OCI-LY3 (cell line): ENCODE measurements around the gene GON4L.
"Not testable (repeated sequence)": the region's sequence is repeated elsewhere in the genome, so short reads cannot be mapped to it uniquely, and the experiment has no call there.

ENCODE experiments used
- H2AFZ ChIP-seq: fragments of 200-600, 300-600 bp; shearing (Covaris generic); 2 replicates; pipeline ENCODE4 v1.6.0; 2014; ENCODE audit warnings: antibody characterized with exemption, low read depth, low read length
- H3K27ac ChIP-seq: fragments of 200-600, 300-600 bp; sonication (generic); 2 replicates; pipeline ENCODE4 v1.5.1; 2014; ENCODE audit warnings: mild to moderate bottlenecking, low read length, moderate library complexity, mixed read lengths
- H3K27me3 ChIP-seq: fragments of 200-600, 300-600 bp; sonication (generic); 2 replicates; pipeline ENCODE4 v1.6.1; 2014; ENCODE audit warnings: low read depth, low read length, mixed read lengths
- H3K36me3 ChIP-seq: fragments of 200-600, 300-600 bp; sonication (generic); replicated peaks from 2 replicates; pipeline ENCODE3; 2014; ENCODE audit warnings: low read depth, low read length, mixed read lengths
- H3K4me1 ChIP-seq: fragments of 300-600, 200-600 bp; sonication (generic); 2 replicates; pipeline ENCODE4 v1.6.1; 2014; ENCODE audit warnings: low read length, mixed read lengths
- H3K4me2 ChIP-seq: fragments of 200-600, 300-600 bp; sonication (generic); 2 replicates; pipeline ENCODE4 v1.6.1; 2014; ENCODE audit warnings: low read length, mixed read lengths
- H3K4me3 ChIP-seq: fragments of 300-600, 200-600 bp; sonication (generic); 2 replicates; pipeline ENCODE4 v1.5.1; 2014; ENCODE audit warnings: antibody characterized with exemption, mild to moderate bottlenecking, low read length, moderate library complexity
- H3K79me2 ChIP-seq: fragments of 300-600, 200-600 bp; shearing (Covaris generic); 2 replicates; pipeline ENCODE4 v1.6.1; 2014; ENCODE audit warnings: mild to moderate bottlenecking, low read length, mixed read lengths
- H3K9ac ChIP-seq: fragments of 300-600, 200-600 bp; shearing (Covaris generic); 2 replicates; pipeline ENCODE4 v1.6.0; 2014; ENCODE audit warnings: mild to moderate bottlenecking, low read length, moderate library complexity
- H3K9me3 ChIP-seq: fragments of 200-600, 300-600 bp; shearing (Covaris generic); 2 replicates; pipeline ENCODE4 v1.6.1; 2014; ENCODE audit warnings: low read length, mixed read lengths; ENCODE audit not compliant: insufficient read depth
- H4K20me1 ChIP-seq: fragments of 200-600, 300-600 bp; sonication (generic); 2 replicates; pipeline ENCODE4 v1.6.1; 2016; ENCODE audit warnings: low read length, mixed read lengths; ENCODE audit not compliant: insufficient read depth
- CTCF ChIP-seq: fragments of 200-600, 300-600 bp; sonication (generic); IDR thresholded peaks from 2 replicates; pipeline ENCODE4 v1.5.1; 2014; ENCODE audit warnings: antibody characterized with exemption, low read length, low read depth
- EZH2phosphoT487 ChIP-seq: fragments of 200-600 bp; shearing (Covaris generic); IDR thresholded peaks from 2 replicates; pipeline ENCODE4 v1.6.1; 2018; ENCODE audit warnings: antibody characterized with exemption, mixed run types, low read depth

Gene GON4L

DNA sequence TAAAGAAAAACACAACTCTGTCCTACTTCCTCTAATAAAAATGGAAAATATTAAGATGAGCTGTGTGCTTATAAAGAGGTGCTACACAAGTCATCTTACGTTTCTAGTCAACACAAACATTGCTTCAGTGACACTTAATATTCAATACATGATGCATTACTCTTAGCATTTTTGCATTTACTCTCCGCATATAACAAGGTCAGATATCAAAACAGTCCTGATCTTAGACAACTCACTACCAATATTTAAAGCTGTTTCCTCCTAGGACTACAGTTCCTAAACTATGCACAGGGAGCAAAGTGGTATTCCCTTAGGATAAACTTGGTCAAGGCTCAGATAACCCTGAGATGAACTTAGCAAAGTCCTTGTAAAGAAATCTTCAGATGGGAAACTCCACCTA lies 41.9 kb upstream of the GON4L start:
- Histone ChIP-seq H3K9me3 (no peaks in the 10 kb centered on the region), H4K20me1 (no peaks in the 10 kb centered on the region), H3K4me2 (no peak overlapping the region), H3K4me1 (no peaks in the 10 kb centered on the region), H3K79me2 (no peaks in the 10 kb centered on the region), H3K27me3 (no peaks in the 10 kb centered on the region), H3K9ac (no peak overlapping the region), H3K36me3 (peaks cover 38% of the 10 kb centered on the region), H3K27ac (no peak overlapping the region), H3K4me3 (no peak overlapping the region), H2AFZ (no peak overlapping the region)
- TF ChIP-seq EZH2phosphoT487: no peak
- TF ChIP-seq CTCF: no peak

GRCh38 chr1:155897746-155898145 lies 40.7 kb upstream of the GON4L start:
- Histone ChIP-seq H3K36me3 (peaks cover 34% of the 10 kb centered on the region), H3K4me3 (no peak overlapping the region), H3K4me1 (no peaks in the 10 kb centered on the region), H3K9me3 (no peaks in the 10 kb centered on the region), H4K20me1 (peaks cover 4% of the 10 kb centered on the region; the same call in 1 of the 2 replicates), H3K79me2 (no peaks in the 10 kb centered on the region), H3K4me2 (no peak overlapping the region), H2AFZ (no peak overlapping the region), H3K27ac (no peak overlapping the region), H3K27me3 (no peaks in the 10 kb centered on the region), H3K9ac (no peak overlapping the region)
- TF ChIP-seq EZH2phosphoT487 (no peak), CTCF (no peak)

DNA sequence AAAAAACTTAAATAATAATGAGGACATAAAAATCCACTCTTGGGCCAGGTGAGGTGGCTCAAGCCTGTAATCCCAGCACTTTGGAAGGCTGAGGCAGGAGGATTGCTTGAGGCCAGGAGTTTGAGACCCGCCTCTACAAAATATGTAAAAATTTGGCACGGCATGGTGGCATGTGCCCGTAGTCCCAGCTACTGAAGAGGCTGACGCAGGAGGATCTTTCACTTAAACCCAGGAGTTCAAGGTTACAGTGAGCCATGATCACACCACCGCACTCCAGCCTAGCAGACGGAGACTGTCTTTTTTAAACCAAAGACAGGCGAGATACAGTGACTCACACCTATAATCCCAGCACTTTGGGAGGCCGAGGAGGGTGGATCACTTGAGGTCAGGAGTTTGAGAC lies 39.5 kb upstream of the GON4L start:
- not testable (repeated sequence) for H3K79me2 ChIP-seq
- H3K36me3 ChIP-seq: peaks cover 34% of the 10 kb centered on the region

DNA sequence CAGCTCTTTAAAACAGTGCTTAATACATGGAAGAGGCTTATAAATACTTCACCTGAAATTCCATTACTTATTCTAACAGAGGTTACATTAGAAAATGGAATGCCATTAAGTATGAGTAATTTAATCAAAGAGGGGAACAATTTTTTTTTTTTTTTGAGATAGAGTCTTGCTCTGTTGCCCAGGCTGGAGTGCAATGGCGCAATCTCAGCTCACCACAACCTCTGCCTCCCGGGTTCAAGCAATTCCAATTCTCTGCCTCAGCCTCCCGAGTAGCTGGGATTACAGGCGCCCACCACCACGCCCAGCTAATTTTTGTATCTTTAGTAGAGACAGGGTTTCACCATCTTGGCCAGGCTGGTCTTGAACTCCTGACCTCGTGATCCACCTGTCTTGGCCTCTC lies 38.6 kb upstream of the GON4L start:
- not testable (repeated sequence) for H3K27ac ChIP-seq, H3K4me3 ChIP-seq, H3K4me1 ChIP-seq, H3K79me2 ChIP-seq, H3K4me2 ChIP-seq, H3K9ac ChIP-seq, H3K9me3 ChIP-seq, H4K20me1 ChIP-seq, H2AFZ ChIP-seq, H3K27me3 ChIP-seq
- peaks cover 33% of the 10 kb centered on the region for H3K36me3 ChIP-seq

More for the DNA sequence above, 39.5 kb upstream of the GON4L start:
- not testable (repeated sequence) for H3K9me3 ChIP-seq, H3K4me2 ChIP-seq, H2AFZ ChIP-seq, H3K4me3 ChIP-seq, H3K9ac ChIP-seq, H3K27ac ChIP-seq, H3K4me1 ChIP-seq, H4K20me1 ChIP-seq, H3K27me3 ChIP-seq

GRCh38 chr1:155893389-155894142 lies 36.6 kb upstream of the GON4L start:
- no peaks in the 10 kb centered on the region for H3K79me2 ChIP-seq
- H4K20me1 ChIP-seq: peaks cover 5% of the 10 kb centered on the region; the same call in 1 of the 2 replicates
- H3K4me3 ChIP-seq: no peak overlapping the region
- TF ChIP-seq EZH2phosphoT487 (no peak), CTCF (no peak)
- no peaks in the 10 kb centered on the region for H3K4me1 ChIP-seq
- H3K4me2 ChIP-seq: no peak overlapping the region
- no peaks in the 10 kb centered on the region for H3K27me3 ChIP-seq
- peaks cover 15% of the 10 kb centered on the region for H3K36me3 ChIP-seq
- H3K9ac ChIP-seq: no peak overlapping the region
- no peak overlapping the region for H3K27ac ChIP-seq
- no peak overlapping the region for H2AFZ ChIP-seq
- no peaks in the 10 kb centered on the region for H3K9me3 ChIP-seq
